NCI-H146 treated with DMSO at 0.1 percent for 48 hours (cell line): ENCODE data around the gene CST5.
"Not testable (repeated sequence)": the region's sequence is repeated elsewhere in the genome, so short reads cannot be mapped to it uniquely, and the experiment has no call there.

Experiments used
- DNase-seq: peaks from one replicate; lab custom pipeline; 2025; ENCODE audit not compliant: unreplicated experiment; lab: John Stamatoyannopoulos, UW

CST5 gene, protein sequence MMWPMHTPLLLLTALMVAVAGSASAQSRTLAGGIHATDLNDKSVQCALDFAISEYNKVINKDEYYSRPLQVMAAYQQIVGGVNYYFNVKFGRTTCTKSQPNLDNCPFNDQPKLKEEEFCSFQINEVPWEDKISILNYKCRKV

DNA sequence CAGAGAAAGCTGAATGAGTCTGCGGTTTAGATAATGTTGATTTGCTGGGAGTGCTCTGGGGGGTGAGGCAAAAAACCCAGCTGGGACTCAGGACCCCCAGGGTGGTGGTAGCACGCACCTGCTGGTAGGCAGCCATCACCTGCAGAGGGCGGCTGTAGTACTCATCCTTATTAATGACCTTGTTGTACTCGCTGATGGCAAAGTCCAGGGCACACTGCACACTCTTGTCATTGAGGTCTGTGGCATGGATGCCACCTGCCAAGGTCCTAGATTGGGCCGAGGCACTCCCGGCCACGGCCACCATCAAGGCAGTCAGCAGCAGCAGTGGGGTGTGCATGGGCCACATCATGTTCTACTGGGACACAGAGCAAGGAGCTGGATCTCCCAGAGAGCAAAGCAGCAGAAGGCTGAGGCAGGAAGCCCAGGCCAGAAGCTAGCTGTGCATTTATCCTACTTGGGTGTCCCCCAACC, at the start of gene CST5:
Gene CST5 (minus strand): TSS at position 421 of the 471 bp plus-strand sequence. CDS start 72 bp downstream, at position 349.
- no peak for DNase-seq

DNA sequence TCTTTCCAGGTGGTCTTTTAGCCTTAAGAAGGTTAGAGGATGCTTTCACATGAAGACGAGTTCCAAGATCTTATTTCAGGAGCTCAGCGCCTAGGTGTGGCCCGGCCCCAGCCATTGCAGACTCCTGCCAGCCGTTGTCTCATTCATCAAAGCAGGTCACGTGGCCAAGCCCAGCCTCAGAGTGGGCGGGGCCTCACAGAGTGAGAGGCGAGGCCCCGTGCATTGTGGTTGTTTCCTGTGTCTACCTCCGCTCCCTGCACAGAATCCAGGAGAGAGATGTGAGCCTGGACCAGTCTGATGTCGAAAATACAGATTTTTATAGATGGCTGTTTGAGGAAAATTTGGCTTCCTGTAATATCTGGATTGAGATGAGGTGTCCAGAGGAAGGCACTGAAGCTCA, 49.2 kb upstream of the CST5 start:
- DNase-seq: no peak

DNA sequence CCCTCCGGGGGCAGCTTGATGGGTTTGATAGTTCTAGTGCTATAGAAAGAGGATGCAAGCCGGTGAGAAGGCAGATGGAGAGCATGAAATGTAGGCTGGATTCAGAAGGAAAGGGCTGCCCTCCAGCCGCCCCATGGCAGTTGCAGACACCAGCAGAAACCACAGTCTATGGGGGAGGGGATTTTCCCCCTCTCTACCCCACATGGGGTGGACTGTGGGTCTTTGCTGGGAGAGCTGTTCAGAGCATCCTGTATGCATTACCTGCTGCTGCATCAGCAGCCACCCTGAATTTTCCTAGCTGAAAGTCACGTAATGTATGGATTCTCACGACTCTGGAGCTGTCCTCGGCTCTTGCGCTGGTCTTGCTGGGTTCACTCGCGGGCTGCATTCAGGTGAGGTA, 48.8 kb upstream of the CST5 start:
- no peak for DNase-seq

DNA sequence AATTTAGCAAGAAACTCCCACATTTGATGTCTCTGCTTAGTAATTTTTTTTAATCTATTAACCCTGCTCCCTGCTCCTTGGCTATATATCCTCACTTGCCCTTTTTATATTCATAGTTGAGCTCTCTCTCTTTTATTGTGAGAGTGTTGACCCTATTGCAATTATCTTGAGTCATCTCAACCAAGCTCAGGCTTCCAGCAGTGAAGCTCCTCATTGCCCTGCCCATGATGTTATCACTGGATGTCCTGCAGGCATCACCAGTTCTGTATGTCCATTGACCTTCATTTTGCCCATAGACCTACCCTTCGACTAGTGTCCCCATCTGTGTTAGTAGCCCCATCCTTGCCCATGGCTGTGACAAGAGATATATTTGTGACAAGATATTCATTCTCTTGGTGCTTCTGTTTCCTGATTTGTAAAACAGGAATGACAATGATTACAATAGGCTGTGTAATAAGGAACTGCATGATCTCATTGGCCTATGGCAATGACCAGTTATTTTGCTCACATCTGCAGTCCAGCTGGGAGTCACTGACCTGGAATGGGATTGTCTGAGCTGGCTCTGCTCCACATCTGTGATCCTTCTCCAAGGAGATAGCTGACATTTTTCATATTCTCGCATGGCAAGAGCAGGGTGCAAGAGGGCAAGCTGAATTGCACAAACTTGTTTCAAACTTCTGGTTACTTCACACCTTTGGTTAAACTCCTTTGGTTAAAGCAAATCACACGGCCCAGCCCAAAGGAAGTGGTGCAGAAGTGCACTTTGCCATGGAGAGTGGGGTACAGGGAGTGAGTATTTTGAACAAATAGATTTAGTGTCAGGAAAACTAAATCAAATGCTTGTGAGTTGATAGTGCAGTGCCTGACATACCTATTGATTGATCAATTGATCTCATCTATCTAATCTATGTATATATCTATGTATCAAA, 47.7 kb upstream of the CST5 start:
- no peak for DNase-seq

DNA sequence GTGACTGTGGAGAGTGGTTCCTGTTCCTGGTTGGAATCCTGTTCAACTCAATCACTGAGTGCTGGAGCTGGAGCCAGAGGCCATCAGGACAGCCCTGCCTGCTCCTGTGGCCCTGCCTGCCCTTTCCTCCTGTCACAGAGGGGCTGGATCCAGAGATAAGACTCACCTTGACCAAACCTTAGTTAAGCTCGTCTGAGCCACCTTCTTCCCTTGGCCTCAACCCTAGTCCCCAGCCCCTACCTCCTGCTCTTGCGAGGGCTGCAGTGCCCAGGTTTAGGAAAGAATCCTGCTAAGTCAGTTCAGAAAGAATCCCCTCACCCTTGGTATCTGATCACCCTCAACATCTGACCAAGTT, 47.0 kb upstream of the CST5 start:
- no peak for DNase-seq

DNA sequence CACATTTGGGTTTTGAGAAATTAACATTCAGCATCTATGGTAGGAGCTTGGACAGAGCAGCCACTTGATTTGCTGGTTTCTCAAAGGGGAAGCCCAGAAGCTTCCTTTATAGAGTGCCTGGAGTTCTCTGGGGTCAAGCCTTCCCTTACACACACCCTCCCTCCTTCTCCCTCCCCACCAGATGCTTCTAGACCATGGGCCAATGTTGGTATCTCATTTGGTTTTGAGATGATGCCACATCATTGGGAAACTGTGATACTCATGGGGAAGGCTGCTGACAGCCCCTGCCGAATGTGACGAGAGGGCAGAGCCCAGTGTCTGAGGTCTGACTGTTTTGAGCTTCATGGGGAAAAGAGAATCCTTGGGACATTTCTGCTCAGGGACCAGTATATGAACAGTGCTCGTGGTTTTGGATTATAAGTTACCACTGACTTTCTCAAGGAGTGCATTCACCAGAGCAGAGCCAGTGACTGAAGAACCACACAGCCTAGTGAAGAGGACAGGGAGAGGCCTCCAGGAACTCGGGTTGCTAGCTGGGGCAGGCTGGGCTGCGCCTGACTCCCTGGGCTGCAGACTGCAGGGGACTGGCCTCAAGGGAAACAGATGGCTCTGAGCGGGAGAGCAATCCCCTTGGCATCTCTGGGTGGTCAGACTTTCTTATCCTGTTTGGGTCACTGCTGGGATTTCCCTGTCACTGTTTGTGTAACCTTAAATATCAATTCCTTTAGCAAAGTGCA, 46.4 kb upstream of the CST5 start:
- no peak for DNase-seq

DNA sequence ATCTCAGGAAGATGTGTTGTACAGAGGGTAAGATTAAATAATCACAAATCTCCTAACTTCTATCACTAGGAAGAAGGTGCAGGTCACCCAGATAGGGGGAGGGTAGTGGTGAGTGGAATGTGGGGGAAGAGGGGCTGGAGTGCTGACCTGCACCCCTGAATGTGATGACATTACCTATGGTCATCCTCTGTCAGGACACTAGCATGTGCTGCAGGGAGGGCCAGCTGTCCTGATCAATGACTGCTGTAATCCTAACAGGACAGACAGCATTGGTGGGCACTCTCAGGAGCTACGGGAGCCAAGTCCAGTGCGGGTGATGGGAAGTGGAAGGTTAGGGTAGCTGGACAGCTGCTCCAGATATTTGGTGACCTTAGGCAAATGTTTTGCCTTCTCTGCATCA, 45.2 kb upstream of the CST5 start:
- no peak for DNase-seq

DNA sequence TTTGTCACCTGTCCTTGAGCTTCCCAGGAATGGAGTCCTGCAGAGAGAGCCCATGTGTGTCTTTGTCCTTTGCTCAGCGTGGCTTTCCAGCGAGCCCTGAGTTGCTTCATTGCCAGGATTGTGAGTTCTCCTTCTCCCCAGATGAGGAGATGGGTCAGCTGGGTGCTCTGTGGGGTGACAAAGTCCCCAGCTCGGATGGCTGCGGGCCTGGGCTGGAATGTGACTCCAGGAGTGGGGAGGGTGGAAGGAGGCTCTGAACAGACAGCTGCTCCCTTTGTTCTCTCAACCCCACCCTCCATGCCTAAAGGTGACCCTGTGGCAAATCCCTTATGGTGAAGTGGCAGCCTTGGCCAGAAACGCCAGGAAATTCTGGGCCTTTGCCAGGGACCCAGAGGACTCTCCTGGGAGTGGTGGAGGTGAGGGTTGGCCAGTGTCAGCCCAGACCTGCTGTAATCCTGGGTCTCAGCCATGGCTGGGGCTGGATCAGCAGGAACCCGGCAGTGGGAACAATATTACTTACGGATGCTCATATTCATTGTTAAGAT, 44.4 kb upstream of the CST5 start:
- DNase-seq: no peak

DNA sequence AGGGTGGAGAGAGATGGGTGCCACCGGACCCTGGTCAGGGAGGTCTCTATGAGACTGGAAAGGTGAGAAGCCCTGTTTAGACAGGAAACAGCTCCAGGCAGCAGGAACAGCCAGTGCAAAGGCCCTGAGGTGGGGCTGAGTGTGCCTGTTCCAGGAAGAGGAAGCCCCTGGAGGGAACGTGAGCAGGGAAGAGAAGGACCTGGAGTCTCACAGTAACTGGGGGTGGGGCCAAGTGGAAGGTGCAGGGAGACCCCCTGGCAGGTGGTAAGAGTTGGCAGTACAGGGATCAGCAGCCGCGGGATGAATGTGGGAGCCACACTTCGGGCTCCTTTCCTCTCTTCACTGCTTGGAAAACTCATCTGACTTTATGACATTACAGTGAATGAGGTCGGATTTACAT, 43.8 kb upstream of the CST5 start:
- DNase-seq: no peak

DNA sequence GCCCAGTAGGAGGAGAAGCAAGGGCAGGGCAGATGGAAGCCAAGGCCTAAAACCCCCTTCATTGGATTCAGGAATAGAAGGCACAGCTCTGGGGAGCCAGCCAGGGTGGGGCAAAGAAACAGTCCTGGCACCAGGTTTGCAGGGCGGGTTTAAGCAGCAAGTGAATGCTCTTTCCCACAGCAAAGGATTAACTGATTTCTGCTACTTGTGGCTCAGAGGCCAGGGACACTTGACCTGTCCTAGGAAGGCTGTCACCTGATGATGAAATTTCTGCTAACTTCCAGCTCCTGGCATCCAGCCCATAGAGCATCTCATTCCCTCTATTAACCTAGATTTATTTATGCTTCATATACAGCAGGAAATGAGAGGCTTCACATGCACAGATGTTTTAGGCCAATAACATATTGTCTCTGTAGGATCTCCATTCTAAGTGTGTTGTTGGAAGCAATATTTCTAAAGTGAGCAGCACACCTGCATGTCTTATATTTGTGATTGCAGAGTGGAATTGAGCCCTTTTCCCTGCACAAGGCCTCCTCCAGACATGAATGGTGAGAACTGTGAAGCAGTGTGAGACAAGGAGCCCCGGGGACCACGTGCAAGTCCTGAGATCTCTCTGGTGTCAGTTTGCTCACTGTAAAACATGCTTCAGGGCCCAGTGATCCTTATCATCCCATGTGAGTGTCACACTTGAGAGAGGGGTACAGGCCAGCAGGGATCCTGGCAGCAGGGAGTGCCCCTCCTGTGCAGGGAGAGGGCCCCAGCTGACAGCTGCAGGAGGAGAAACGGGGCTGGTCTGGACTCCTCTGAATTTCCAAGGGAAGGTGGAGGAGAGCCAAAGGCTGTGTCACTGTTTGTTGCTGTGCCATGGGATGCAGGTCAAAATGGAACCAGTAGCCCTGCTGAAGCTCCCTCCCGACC, 41.1 kb upstream of the CST5 start:
- DNase-seq: no peak

DNA sequence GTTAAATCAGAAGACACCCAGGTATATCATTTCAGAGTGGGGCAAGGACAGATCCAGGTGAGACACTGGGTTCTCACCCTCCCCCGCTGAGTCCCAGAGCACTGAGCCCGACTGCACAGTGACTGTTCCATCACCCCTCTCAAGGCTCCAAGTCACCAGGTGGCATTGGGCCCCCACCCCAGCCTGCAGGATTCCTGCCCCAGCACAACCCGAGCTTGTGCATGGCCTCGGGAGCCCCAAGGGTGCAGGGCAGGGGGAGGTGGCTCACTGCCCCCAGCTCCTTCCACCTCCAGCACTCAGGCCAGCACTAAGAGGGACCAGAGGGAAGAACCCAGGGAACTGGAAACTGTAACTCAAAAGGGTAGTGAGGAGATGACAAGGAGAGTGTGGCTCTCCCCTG, 39.3 kb upstream of the CST5 start:
- no peak for DNase-seq

DNA sequence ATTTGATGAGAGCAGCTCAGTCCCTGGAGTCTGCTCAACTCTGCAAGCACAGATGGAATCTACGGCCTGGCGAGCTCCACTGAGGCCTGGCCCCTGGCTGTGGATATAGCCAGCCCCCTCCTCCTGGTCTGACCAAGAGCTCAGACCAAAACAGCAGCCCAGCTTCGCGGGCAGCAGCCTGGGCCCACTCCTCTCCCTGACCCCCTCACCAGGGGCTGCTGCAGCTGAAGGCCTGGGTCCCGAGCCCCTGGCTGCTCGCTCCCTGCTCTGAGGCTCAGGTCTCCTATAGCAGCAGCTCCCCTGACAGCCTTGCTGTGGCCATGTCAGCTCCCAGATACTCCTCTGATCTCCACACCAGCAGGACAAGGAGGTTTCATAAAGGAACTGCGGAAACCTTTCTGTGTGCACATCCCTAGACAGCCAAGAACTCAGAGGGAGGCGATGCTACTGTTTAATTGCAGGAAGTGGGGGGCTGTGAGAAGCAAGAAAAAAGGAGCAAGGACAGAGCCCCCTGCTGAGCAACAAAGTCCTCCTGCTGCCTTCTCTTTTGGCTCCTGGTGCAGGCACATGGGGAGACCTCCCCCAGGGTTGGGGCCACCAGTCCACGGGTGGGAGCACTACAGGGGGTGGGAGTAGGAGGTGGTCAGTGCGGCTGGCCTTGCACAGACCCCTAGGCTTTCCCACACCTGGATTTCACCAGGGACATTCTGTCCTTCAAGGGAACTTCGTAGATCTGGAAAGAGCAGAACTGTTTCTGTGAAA, 38.7 kb upstream of the CST5 start:
- DNase-seq: no peak

DNA sequence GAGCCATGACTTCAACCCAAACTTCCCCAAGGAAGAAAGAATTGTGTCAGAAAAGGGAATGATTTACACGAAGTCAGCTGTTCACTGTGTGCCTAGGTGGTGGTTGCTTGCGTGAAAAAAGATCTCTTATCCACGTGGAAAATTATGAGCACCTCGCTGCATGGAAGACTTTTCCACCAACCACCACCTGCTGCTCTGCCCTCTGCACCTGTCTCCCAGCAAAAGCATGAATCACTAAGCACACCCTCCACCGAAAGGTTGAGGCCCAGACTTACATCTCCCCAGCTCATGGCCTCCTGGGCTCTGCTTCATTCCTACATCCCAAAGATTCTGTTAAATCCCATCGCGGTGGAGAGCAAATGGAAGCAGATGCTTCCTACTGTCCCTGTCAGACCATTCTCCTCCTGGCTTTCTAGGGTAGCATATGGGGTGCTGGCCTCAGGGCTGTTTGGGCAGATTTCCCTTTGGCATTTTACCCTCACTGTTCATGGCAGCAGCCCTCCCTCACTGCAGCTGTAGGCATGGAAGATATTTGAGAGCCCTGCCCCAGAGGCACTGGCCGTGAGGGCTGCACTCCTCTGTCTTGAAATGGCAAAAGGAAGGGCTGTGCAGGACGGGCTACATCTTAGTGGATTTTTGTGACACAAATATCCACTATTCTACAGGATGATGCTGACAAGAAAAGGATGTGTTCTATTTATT, 37.6 kb upstream of the CST5 start:
- no peak for DNase-seq

DNA sequence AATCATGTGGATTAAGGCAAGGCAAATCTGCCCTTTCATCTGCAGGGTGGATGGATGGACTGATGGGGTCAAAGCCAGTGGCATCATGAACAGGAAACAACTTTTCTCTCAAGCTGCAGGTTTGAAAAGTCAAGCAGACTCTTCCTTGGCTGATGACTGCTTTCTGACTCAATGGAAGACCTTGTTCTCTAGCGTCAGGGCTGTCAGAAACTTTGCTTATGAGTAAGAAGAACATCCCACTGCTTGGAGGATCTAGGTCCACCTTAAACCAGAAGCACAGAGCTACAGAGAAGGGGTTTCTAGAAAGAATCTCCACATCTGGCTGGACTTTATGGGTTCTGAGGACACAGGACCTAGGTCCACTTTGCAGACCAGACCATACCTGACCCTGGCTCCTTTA, 36.3 kb upstream of the CST5 start:
- DNase-seq: no peak

DNA sequence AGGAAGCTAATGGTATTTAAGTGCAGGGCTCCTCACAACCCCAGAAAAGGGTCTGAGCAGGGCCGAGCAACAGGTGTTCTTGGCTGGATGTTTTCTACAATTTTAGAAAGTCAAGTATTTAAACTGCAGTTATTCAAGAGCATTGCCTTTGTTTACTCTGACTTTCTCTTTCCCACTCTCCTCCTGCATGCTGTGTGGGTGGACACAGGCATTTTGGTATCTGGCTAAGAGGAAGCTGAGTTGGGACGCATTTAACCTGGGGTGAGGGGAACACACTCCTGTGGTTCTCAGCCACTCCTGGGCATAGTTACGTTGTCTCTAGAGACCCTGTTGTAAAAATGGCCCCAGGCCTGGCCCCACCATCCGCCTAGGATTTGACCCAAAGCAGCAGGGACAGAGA, 34.9 kb upstream of the CST5 start:
- not testable (repeated sequence) for DNase-seq

DNA sequence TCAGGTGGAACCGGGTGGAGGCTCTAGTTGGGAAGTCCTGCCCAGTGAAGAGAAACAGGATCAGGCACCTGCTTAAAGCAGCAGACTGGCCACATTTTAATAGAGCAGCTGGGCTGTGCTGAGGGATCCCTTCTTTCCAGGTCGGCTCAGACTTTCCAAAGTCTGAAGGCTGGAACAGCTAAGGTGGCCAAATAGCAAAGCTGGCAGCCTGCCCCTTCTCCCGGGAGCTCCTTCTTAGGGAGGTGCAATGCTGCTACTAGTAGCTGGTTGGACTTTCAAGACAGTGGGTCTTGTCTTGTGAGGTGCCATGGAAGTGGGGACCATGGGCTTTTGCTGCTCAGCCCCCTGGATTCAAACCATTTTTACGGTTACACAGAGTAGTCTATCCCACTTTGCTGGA, 30.7 kb upstream of the CST5 start:
- no peak for DNase-seq

DNA sequence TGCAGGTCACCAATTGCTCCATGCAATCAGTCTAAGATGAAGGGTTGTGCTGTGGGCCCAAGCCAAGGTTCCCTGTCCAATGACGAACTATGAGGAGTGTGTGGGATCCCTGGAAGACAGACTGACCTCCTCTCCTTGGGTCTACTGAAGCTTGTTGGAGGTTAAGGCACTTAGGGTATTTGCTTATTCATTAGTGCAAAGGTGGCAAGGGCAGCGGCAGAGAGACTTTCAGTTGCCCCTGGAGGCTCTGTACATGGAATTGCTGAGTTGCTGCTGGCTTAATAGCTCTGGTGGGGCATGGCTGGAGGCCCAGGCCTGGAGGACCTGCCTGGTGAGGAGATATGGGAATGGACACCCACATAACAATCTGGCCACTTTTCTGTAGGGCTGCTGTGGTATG, 29.8 kb upstream of the CST5 start:
- no peak for DNase-seq

DNA sequence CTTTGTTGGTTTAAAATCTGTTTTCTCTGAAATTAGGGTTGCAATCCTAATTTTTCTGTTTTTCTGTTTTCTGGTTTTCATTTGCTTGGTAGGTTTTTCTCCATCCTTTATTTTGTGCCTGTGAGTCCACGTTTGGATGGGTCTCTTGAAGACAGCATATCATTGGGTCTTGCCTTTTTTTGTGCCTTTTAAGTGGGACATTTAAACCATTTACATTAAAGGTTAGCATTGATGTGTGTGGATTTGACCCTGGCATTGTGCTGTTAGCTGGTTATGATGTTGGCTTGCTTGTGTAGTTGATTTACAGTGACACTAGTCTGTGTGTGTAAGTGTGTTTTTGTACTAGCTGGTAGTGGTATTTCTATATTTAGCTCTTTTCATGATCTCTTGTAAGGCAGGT, 28.0 kb upstream of the CST5 start:
- no peak for DNase-seq

DNA sequence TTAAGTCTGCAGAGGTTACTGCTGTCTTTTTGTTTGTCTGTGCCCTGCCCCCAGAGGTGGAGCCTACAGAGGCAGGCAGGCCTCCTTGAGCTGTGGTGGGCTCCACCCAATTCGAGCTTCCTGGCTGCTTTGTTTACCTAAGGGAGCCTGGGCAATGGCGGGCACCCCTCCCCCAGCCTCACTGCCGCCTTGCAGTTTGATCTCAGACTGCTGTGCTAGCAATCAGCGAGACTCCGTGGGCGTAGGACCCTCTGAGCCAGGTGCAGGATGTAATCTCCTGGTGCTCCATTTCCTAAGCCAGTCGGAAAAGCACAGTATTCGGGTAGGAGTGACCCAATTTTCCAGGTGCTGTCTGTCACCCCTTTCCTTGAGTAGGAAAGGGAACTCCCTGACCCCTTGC, 22.8 kb upstream of the CST5 start:
- DNase-seq: not testable (repeated sequence)
